ENCODE measurements around the gene FBXL19. TPM values are rescaled to one million over a fixed set of nuclear protein-coding genes. Genes with fewer than 3 reads are reported as not detected.

FBXL19 gene
- total and polyA plus RNA-seq, 2 of the 13 experiments (the other 11 are each of a cell fraction or from before 2014, with no cell fraction given): 6.0 to 13.7 TPM

DNA sequence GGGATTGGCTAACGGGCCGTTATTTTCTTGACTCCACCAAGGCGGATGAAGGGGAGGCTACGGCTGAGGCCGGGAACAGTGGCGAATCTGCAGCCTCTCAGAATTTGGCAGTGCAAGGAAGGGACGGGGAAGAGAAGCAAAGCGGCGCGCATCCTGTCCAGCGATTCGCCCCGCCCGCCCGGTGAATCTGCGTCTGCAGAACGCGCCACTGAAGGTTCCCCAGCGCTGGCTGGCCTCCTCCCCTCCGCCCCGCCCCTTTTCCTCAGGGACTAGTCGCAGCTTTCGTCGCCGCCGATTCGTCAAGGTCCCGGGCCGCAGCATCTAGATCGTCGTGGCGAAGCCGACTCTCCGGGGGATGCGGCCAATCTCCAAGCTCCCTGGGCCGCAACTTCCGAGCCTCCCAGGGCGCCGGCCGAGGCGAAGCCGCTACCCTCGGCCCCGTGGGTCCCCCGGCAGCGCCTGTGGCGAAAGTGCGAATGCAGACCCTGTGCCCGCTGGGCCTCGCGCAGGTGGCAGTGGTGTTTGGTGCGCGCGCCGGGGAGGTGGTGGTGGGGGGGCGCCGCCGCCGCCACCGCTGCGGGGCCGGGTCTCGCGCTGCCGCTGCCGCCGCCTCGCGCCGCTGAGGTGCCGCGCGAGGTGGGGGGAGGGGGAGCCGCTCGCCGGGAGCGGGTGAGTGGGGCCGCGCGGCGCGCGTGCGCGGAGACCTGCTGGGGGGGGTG lies 34.2 kb downstream of the FBXL19 start, which contains the start of gene SETD1A (continued):
- TF ChIP-seq RERE (CRISPR knock-in tag; IDR thresholded peaks at IDR 0.05; ENCODE audit: low read depth): no peak
- no peak for TF ChIP-seq ATM (IDR thresholded peaks at IDR 0.05; ENCODE audit: borderline replicate concordance)
- no peak for TF ChIP-seq PCBP2 (optimal IDR thresholded peaks at IDR 0.05; ENCODE audit: low read depth, low read length, poor library complexity, severe bottlenecking)
- peak; percentile 10; the same call in 1 of the 2 replicates for TF ChIP-seq ZNF710 (CRISPR knock-in tag; IDR thresholded peaks at IDR 0.05; ENCODE audit: borderline replicate concordance)
- peak; percentile 58; the same call in 1 of the 2 replicates for TF ChIP-seq ZNF572 (CRISPR knock-in tag; IDR thresholded peaks at IDR 0.05)
- TF ChIP-seq, protein P1, sequence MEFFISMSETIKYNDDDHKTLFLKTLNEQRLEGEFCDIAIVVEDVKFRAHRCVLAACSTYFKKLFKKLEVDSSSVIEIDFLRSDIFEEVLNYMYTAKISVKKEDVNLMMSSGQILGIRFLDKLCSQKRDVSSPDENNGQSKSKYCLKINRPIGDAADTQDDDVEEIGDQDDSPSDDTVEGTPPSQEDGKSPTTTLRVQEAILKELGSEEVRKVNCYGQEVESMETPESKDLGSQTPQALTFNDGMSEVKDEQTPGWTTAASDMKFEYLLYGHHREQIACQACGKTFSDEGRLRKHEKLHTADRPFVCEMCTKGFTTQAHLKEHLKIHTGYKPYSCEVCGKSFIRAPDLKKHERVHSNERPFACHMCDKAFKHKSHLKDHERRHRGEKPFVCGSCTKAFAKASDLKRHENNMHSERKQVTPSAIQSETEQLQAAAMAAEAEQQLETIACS (CRISPR knock-in tag; IDR thresholded peaks at IDR 0.05): peak; percentile 87
- TF ChIP-seq ZBTB2 (CRISPR knock-in tag; IDR thresholded peaks at IDR 0.05; ENCODE audit: low read depth): peak; percentile 88
- TF ChIP-seq, protein P2, sequence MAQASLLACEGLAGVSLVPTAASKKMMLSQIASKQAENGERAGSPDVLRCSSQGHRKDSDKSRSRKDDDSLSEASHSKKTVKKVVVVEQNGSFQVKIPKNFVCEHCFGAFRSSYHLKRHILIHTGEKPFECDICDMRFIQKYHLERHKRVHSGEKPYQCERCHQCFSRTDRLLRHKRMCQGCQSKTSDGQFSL (CRISPR knock-in tag; IDR thresholded peaks at IDR 0.05): peak; percentile 98
- TF ChIP-seq ZNF773 (CRISPR knock-in tag; IDR thresholded peaks at IDR 0.05; ENCODE audit: borderline replicate concordance): 0 out of 2 replicates have a peak, but pooled peaks have one; percentile 53
- no peak for TF ChIP-seq SCMH1 (CRISPR knock-in tag; IDR thresholded peaks at IDR 0.05; ENCODE audit: borderline replicate concordance)
- peak; percentile 49; the same call in 1 of the 3 replicates for TF ChIP-seq MXI1 (IDR thresholded peaks at IDR 0.05; ENCODE audit: borderline replicate concordance, low read depth, low read length)
- TF ChIP-seq TAF15 (IDR thresholded peaks at IDR 0.05; ENCODE audit: low read depth, low read length, poor library complexity, severe bottlenecking): peak; percentile 48
- peak; percentile 54; the same call in 1 of the 2 replicates for TF ChIP-seq ZC3H4 (CRISPR knock-in tag; IDR thresholded peaks at IDR 0.05; ENCODE audit: borderline replicate concordance)
- peak; percentile 41 for TF ChIP-seq NFYB (CRISPR knock-in tag; IDR thresholded peaks at IDR 0.05)
- TF ChIP-seq, protein P3, sequence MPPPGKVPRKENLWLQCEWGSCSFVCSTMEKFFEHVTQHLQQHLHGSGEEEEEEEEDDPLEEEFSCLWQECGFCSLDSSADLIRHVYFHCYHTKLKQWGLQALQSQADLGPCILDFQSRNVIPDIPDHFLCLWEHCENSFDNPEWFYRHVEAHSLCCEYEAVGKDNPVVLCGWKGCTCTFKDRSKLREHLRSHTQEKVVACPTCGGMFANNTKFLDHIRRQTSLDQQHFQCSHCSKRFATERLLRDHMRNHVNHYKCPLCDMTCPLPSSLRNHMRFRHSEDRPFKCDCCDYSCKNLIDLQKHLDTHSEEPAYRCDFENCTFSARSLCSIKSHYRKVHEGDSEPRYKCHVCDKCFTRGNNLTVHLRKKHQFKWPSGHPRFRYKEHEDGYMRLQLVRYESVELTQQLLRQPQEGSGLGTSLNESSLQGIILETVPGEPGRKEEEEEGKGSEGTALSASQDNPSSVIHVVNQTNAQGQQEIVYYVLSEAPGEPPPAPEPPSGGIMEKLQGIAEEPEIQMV (CRISPR knock-in tag; IDR thresholded peaks at IDR 0.05; ENCODE audit: low read depth): peak; percentile 42; the same call in 1 of the 2 replicates
- no peak for TF ChIP-seq HMGA1 (CRISPR knock-in tag; conservative IDR thresholded peaks at IDR 0.05)

All from HepG2 (cell line).